OCI-LY3 (cell line): ENCODE measurements around the gene MCTP2.

Source experiments
- EZH2phosphoT487 ChIP-seq: fragments of 200-600 bp; shearing (Covaris generic); IDR thresholded peaks from 2 replicates; pipeline ENCODE4 v1.6.1; 2018; ENCODE audit warnings: antibody characterized with exemption, mixed run types, low read depth
- TF ChIP-seq, protein P1 (sequence below): fragments of 200-600, 300-600 bp; sonication (generic); IDR thresholded peaks from 2 replicates; pipeline ENCODE4 v1.5.1; 2014; ENCODE audit warnings: antibody characterized with exemption, low read length, low read depth

DNA sequence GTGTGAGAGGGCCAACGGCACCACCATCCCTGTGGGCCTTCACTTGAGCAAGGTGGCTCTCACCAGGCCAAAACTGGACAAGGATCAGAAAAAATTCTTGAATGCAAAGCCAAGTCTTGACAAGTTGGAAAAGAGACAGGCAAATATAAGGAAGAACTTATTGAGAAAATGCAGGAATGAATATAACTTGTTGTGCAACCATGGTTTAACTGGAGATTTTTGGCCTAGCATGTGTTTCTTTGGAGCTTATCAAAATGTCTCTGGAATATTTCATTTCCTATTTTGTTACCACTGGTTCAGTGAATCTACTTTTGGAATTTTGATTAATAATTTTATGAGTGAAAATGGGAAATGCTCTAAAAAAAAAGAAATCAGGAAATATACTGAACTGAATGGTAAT, 42.5 kb downstream of the MCTP2 start:
- TF ChIP-seq, protein P1, sequence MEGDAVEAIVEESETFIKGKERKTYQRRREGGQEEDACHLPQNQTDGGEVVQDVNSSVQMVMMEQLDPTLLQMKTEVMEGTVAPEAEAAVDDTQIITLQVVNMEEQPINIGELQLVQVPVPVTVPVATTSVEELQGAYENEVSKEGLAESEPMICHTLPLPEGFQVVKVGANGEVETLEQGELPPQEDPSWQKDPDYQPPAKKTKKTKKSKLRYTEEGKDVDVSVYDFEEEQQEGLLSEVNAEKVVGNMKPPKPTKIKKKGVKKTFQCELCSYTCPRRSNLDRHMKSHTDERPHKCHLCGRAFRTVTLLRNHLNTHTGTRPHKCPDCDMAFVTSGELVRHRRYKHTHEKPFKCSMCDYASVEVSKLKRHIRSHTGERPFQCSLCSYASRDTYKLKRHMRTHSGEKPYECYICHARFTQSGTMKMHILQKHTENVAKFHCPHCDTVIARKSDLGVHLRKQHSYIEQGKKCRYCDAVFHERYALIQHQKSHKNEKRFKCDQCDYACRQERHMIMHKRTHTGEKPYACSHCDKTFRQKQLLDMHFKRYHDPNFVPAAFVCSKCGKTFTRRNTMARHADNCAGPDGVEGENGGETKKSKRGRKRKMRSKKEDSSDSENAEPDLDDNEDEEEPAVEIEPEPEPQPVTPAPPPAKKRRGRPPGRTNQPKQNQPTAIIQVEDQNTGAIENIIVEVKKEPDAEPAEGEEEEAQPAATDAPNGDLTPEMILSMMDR: no peak
- no peak for TF ChIP-seq EZH2phosphoT487
